Measurements from ENCODE around the gene TENT4B.

DNA sequence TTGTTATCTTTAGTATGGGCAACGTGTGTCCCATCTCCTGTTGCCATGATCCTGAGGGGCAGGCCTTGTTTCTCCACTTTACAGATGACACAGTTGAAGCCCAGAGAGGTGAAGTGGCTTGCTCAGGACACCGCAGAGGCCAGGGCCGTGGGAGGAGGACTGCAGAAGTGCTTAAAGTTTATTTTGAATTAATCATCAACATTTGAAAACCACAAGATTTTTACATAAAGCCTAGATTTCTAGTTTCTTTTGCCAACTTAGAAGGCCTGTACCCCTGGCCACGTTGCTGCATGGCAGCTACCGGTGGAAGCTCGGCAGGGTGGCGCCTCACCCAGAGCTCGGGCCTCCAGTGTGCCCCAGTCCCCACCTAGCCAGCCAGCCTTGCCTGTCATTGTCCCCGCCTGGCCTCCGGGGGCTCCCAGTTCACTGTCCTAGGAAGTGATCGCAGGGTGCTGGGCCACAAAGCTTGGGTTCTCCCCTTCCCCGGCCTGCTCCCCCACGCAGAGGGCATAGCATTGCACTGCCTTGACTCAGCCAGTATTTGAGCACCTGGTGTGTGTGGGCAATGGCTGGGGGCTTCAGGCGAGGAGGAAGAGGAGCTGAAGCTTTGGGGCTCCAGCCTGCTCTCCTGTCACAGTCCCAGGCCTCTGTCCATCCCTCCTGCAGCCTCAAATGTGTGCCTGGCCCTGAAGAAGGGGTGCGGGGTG, 98.4 kb downstream of the TENT4B start:
- TF ChIP-seq, protein P1, sequence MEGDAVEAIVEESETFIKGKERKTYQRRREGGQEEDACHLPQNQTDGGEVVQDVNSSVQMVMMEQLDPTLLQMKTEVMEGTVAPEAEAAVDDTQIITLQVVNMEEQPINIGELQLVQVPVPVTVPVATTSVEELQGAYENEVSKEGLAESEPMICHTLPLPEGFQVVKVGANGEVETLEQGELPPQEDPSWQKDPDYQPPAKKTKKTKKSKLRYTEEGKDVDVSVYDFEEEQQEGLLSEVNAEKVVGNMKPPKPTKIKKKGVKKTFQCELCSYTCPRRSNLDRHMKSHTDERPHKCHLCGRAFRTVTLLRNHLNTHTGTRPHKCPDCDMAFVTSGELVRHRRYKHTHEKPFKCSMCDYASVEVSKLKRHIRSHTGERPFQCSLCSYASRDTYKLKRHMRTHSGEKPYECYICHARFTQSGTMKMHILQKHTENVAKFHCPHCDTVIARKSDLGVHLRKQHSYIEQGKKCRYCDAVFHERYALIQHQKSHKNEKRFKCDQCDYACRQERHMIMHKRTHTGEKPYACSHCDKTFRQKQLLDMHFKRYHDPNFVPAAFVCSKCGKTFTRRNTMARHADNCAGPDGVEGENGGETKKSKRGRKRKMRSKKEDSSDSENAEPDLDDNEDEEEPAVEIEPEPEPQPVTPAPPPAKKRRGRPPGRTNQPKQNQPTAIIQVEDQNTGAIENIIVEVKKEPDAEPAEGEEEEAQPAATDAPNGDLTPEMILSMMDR (conservative IDR thresholded peaks at IDR 0.05 in 1 of 2, IDR thresholded peaks at IDR 0.05 in 1 of 2; ENCODE audit: low read depth in 1 of 2, low read length in 2 of 2): no peak
- no peak for TF ChIP-seq EZH2 (IDR thresholded peaks at IDR 0.05; ENCODE audit: low read length, missing control alignments)
